Mucosa of rectum (tissue), 2 donors: ENCODE data around the gene RFTN1.

Experiments used
- H3K27ac ChIP-seq, 2 donors: one replicate each; pipeline ENCODE4 v1.7.0; 2013; ENCODE audit warnings: inconsistent platforms in 2 of 2, low read depth in 2 of 2, low read length in 2 of 2
- H3K27me3 ChIP-seq, 2 donors: one replicate each; pipeline ENCODE4 v1.7.0; 2013; ENCODE audit warnings: low read length in 2 of 2; ENCODE audit not compliant: control insufficient read depth in 2 of 2, insufficient read depth in 2 of 2
- H3K36me3 ChIP-seq, 2 donors: one replicate each; pipeline ENCODE4 v1.7.0; 2013; ENCODE audit warnings: low read length in 2 of 2; ENCODE audit not compliant: control insufficient read depth in 2 of 2, insufficient read depth in 2 of 2
- H3K4me1 ChIP-seq, 2 donors: one replicate each; pipeline ENCODE4 v1.7.0; 2013; ENCODE audit warnings: low read length in 2 of 2, mild to moderate bottlenecking in 1 of 2; ENCODE audit not compliant: control insufficient read depth in 2 of 2, insufficient read depth in 2 of 2
- H3K4me3 ChIP-seq, 2 donors: one replicate each; pipeline ENCODE4 v1.7.0; 2013; ENCODE audit warnings: low read length in 2 of 2
- H3K9ac ChIP-seq, 2 donors: one replicate each; pipeline ENCODE4 v1.7.0; 2013; ENCODE audit warnings: low read length in 2 of 2, low read depth in 1 of 2, mild to moderate bottlenecking in 1 of 2
- H3K9me3 ChIP-seq, 2 donors: one replicate each; pipeline ENCODE4 v1.7.0; 2013; ENCODE audit warnings: low read length in 2 of 2; ENCODE audit not compliant: control insufficient read depth in 2 of 2
- donor health status: healthy.
- donor health status: Normal muscosa, but diverticular disease.

The RFTN1 gene

GRCh38 chr3:16508243-16508578 is 5.3 kb downstream of the RFTN1 start:
- Histone ChIP-seq H3K9me3 (no peaks in the 10 kb centered on the region), H3K27ac (no peak overlapping the region), H3K27me3 (peaks cover 4 to 10% of the 10 kb centered on the region in 2 donors), H3K9ac (no peak overlapping the region), H3K4me3 (no peak overlapping the region), H3K36me3 (no peaks in the 10 kb centered on the region), H3K4me1 (peaks cover 9 to 16% of the 10 kb centered on the region in 2 donors)

- Histone ChIP-seq H3K9ac (no peak overlapping the region), H3K4me3 (no peak overlapping the region), H3K4me1 (peaks cover 9 to 16% of the 10 kb centered on the region in 2 donors), H3K27me3 (peaks cover 4 to 10% of the 10 kb centered on the region in 2 donors), H3K9me3 (no peaks in the 10 kb centered on the region), H3K27ac (no peak overlapping the region), H3K36me3 (no peaks in the 10 kb centered on the region)
These were observed 5.8 kb downstream of the RFTN1 start for GRCh38 chr3:16507578-16508242.

GRCh38 chr3:16506884-16507577 is 6.5 kb downstream of the RFTN1 start:
- Histone ChIP-seq H3K27ac (no peak overlapping the region), H3K4me1 (peaks cover 9 to 16% of the 10 kb centered on the region in 2 donors), H3K9me3 (no peaks in the 10 kb centered on the region)

GRCh38 chr3:16506451-16506850 is 7.0 kb downstream of the RFTN1 start:
- Histone ChIP-seq H3K4me1 (peaks cover 8 to 10% of the 10 kb centered on the region in 2 donors), H3K27ac (no peak overlapping the region)

More at GRCh38 chr3:16506884-16507577, 6.5 kb downstream of the RFTN1 start:
- no peak overlapping the region for H3K9ac ChIP-seq
- no peaks in the 10 kb centered on the region for H3K36me3 ChIP-seq
- peaks cover 0 to 9% of the 10 kb centered on the region in 2 donors for H3K27me3 ChIP-seq
- H3K4me3 ChIP-seq, result no peak overlapping the region

GRCh38 chr3:16504692-16505091 is 8.8 kb downstream of the RFTN1 start:
- Histone ChIP-seq H3K27ac (no peak overlapping the region), H3K9ac (no peak overlapping the region), H3K36me3 (no peaks in the 10 kb centered on the region), H3K4me3 (no peak overlapping the region), H3K27me3 (no peaks in the 10 kb centered on the region), H3K9me3 (no peaks in the 10 kb centered on the region), H3K4me1 (peaks cover 2 to 6% of the 10 kb centered on the region in 2 donors)

More at GRCh38 chr3:16506451-16506850, 7.0 kb downstream of the RFTN1 start:
- Histone ChIP-seq H3K4me3 (no peak overlapping the region), H3K9ac (no peak overlapping the region), H3K36me3 (no peaks in the 10 kb centered on the region), H3K27me3 (peaks cover 0 to 3% of the 10 kb centered on the region in 2 donors), H3K9me3 (no peaks in the 10 kb centered on the region)

GRCh38 chr3:16504242-16504641 is 9.3 kb downstream of the RFTN1 start:
- Histone ChIP-seq H3K4me3 (no peak overlapping the region), H3K27ac (no peak overlapping the region)

GRCh38 chr3:16503191-16503776 is 10.2 kb downstream of the RFTN1 start:
- Histone ChIP-seq H3K27me3 (no peaks in the 10 kb centered on the region), H3K4me3 (no peak overlapping the region), H3K9ac (no peak overlapping the region), H3K27ac (no peak overlapping the region), H3K36me3 (no peaks in the 10 kb centered on the region), H3K4me1 (peaks cover 2 to 4% of the 10 kb centered on the region in 2 donors), H3K9me3 (no peaks in the 10 kb centered on the region)

More at GRCh38 chr3:16504242-16504641, 9.3 kb downstream of the RFTN1 start:
- Histone ChIP-seq H3K9me3 (no peaks in the 10 kb centered on the region), H3K36me3 (no peaks in the 10 kb centered on the region), H3K9ac (no peak overlapping the region), H3K4me1 (peaks cover 2 to 6% of the 10 kb centered on the region in 2 donors), H3K27me3 (no peaks in the 10 kb centered on the region)

- Histone ChIP-seq H3K4me3 (no peak overlapping the region), H3K27me3 (no peaks in the 10 kb centered on the region), H3K9me3 (no peaks in the 10 kb centered on the region), H3K27ac (no peak overlapping the region), H3K4me1 (peaks cover 0 to 2% of the 10 kb centered on the region in 2 donors), H3K9ac (no peak overlapping the region), H3K36me3 (no peaks in the 10 kb centered on the region)
These were observed 11.1 kb downstream of the RFTN1 start for GRCh38 chr3:16502347-16502908.

GRCh38 chr3:16501376-16501775 is 12.1 kb downstream of the RFTN1 start:
- H3K36me3 ChIP-seq, result no peaks in the 10 kb centered on the region
- no peak overlapping the region for H3K4me3 ChIP-seq
- H3K9me3 ChIP-seq, result no peaks in the 10 kb centered on the region
- no peaks in the 10 kb centered on the region for H3K27me3 ChIP-seq
- no peak overlapping the region for H3K9ac ChIP-seq
- peaks cover 0 to 2% of the 10 kb centered on the region in 2 donors for H3K4me1 ChIP-seq
- no peak overlapping the region for H3K27ac ChIP-seq

- Histone ChIP-seq H3K9me3 (no peaks in the 10 kb centered on the region), H3K9ac (no peak overlapping the region), H3K27ac (no peak overlapping the region), H3K4me3 (no peak overlapping the region), H3K27me3 (no peaks in the 10 kb centered on the region), H3K4me1 (peaks cover 0 to 2% of the 10 kb centered on the region in 2 donors), H3K36me3 (no peaks in the 10 kb centered on the region)
These were observed 12.6 kb downstream of the RFTN1 start for GRCh38 chr3:16500911-16501310.
